GM19099 (cell line): Measurements from ENCODE around the gene KCTD6.

Experiments
- POLR2A ChIP-seq: IDR thresholded peaks from 3 replicates; pipeline ENCODE4 v1.6.1; 2011; ENCODE audit warnings: low read depth; ENCODE audit not compliant: insufficient read length; ENCODE audit errors: extremely low read depth

KCTD6 gene

DNA sequence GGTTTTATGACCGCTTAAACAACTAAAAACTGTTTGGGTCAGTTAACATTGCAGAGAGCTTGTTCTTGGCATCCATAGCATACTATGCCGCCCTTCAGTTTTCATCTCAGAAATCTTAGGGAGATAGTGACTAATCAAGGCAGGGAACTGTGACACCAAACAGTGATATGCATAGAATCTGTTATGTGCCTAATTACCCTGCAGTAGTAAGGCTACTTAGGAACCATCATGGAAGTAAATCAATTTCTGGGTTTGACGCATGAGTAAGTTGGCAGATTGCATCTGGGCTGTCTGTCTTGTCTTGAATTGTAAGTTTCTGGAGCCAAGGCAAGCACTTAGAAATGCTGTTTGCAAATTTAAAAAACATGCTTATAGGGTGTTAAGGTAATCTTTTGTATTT lies 22.5 kb downstream of the KCTD6 start:
- TF ChIP-seq POLR2A: no peak

DNA sequence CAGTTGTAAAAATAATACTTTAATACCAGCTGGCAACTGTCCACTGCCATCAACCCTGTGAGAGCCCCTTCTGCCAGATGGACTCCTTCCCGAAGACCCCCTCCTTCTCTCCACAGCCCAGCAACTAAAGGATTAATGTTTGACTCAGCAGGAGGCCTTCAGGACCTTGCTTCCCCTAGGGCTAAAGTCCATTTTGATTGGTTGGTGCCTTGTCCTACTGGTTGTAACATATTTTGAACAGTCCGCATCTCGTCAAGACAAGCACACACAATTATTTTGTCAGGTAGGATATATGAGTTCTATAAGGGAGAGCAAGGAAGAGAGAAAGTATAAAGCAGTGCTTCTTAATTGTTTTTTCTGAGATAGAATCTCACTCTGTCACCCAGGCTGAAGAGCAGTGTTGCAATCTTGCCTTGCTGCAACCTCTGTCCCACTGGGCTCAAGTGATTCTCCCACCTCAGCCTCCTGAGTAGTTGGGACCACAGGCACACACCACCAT lies 26.4 kb downstream of the KCTD6 start:
- TF ChIP-seq POLR2A: no peak

DNA sequence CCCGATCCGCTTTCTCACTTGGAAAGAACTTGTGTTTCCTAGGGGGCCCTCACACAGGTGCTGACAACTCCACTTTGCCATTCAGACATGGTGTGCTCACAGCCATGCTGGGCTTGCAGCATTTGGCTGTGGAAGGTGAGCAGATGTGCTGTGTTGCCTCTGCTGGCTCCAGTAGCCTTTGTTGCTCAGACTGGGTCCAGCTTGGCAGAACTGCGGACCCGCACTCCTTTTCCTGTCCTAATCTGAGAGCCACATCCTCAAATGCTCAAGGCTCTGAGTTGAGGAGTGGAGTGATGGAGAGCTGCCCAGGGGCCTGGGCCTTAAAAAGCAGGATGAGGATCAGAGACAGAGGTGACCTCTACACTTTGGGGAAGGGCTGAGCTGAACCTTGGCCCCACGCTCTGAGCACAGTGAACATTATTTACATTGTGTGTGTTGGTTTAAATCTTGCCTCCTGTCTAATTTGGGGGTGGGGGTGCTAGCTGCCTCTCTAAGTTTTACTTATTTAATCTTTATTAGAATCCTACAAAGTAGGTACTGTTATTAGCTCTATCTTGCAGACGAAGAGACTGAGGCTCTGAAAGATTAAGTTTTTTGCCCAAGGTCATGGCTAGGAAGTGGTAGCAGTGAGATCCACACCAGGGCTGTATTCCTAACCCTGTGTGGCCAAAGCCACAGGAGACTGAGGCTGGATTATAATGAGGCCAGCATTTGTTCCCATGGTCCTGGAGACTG lies 27.9 kb downstream of the KCTD6 start:
- TF ChIP-seq POLR2A: no peak

DNA sequence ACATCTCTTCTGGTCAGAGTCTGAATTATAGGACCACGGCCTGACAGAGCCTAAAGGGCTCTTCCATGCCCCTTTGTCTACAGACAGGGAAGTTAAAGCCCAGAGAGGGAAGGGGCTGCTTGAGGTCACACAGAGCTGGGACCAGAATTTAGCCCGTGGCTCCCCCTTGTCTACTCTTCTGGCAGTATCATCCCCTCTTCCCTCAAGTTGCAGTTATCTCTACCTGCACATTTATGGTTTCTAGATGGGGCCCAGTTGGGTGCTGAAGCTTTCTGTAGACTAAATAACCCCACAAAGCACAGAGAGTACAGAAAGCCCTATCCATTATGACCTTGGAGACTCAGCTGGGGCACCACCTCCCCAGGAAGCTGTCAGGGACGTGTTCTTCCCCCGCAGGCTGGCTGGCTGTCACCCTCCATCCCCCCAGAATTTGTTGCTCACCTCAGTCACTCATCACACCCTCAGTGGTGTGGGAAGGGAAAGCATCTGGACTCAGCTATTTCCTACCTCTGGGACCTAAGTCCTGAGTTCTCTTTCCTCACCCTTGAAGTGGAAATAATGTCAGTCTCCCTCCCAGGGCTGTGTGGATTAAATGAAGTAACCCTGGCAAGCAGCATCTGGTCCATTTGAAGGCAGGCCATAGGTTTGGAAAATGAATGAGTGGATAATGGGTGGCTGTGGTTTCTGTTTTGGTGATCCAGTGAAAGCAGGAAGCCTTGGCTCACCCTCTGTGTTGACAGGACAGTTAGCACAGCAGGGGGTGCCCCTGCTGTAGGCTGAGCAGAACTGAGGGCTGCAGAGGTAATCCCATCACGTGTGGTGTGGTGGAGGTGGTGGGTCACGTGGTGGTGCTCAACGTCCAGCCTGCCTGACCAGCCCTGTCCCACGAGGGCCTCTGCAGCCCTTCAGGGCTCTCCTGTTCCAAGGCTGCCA lies 28.8 kb downstream of the KCTD6 start:
- no peak for TF ChIP-seq POLR2A

DNA sequence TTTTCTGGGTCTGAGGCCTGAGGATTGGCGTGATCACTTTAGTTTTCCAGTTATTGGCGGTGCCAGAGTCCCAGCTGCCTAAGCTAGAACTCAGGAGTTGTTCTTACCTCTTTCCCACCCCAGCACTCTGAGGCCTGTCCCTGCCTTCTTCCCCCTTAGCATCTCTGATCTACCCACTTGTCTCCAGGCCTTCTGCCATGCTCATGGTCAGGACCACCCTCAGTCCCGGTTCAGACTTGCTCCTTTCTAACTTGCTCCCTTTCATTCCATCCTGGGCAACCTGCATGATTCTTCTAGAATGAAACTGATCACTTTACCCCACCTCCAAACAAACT lies 29.4 kb downstream of the KCTD6 start:
- no peak for TF ChIP-seq POLR2A

DNA sequence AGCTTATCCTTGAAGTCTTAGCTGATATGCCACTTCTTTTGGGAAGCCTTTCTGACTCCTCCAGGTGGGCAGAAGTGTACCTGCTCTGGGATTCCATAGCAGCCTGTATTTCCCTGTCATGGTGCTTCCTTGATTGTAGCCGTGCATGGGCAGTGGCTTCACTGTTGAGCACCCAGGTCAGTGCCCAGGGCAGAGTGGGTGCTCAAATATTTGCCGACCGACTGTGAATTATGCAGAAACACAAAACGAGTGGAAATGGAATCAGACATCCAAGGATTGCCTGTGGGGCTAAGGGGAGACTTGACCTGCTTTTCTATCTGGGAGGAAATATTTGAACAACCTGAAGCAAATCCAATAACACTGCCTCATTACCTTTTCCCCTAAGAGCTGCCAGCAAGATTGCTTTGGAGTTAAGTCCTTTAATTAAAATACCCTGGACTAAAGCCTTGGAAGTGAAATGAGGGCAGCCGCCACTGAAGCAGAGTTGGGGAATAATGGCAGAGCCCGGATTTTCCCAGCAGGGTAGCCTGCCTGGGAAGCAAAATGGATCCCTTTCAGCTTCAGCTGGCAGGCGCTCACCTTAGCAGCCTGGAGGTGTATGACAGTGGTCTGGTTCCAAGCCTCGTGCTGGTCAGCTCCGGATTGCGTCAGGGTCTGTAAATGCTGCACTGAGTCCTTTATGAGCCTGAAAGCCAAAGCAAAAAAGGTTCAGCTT lies 30.2 kb downstream of the KCTD6 start:
- TF ChIP-seq POLR2A: no peak

DNA sequence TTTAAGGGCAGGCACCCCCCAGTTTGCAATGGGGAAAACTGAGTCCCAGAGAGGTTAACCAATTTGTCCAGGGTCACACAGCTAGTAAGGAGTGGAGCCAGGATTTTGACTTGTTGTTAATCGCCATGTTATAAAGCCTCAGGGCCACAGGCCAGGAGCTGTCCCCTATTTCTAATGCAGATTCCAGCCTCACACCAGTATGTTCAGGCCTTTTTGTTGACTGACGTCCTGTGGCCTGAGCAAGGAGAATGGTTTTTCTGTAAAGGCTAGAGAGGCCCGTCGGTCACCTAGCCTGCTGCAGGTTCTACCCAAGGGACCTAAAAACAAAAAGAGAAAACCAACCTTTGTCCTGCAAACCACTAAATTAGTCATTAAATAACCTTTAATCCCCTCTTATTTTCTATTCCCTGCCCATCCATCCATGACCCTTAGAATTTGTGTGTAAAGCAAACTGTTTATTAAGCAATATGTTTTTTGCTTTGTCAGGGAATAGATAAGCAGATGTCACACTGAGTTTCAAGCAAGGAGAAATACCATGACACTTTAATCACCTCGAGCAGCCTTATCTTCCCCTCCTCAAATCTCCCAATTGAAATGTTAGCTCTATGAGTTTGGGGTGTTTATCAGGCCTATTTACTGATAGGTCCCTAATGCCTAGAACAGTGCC lies 31.0 kb downstream of the KCTD6 start:
- TF ChIP-seq POLR2A: no peak

DNA sequence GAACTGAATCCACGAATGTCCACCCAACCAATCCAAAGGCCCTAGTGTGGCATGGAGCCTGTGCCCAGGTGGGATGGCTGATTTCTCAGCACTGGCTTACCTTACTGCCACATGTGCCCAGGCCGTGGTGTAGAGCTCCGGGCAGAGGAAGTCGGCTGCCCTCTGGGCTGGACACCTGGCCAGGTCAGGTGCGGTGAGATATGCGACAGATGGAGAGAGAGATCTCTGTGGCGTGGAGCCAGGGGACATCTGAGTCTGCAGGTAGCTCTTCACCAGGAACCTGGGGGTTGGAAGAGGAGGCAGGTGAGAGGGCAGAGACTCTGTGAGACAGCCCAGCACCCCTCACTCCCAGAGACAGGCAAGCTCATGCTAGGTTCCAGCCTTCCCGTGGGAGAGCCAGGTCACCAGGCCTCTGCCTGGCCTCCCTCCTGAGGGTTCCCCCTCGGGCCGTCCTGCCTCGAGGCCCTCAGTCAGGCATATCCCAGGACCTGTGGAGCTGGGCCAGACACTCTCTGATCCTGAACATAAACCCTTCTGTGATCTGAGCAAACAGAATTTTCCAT lies 32.5 kb downstream of the KCTD6 start:
- no peak for TF ChIP-seq POLR2A

DNA sequence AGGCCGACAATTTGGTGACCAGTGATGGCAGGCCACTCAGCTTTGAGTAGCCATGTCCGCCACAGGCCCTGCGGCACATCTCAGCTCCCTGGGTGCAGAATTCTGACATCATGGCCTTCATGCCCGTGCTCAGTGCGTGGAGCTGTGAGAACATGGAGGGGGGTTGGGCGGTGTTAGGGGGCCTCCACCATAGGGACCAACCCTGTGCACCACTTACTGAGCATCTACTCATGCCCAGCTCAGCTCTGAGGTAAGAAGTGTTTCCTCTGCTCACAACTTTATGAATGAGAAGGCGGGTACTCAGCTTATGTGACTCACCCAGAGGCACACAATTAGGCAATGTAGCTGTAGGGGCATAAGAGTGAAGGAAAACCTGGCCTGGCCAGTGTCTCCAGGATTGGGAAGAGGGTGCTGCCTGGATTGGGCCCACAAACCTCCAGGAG lies 34.6 kb downstream of the KCTD6 start:
- no peak for TF ChIP-seq POLR2A

DNA sequence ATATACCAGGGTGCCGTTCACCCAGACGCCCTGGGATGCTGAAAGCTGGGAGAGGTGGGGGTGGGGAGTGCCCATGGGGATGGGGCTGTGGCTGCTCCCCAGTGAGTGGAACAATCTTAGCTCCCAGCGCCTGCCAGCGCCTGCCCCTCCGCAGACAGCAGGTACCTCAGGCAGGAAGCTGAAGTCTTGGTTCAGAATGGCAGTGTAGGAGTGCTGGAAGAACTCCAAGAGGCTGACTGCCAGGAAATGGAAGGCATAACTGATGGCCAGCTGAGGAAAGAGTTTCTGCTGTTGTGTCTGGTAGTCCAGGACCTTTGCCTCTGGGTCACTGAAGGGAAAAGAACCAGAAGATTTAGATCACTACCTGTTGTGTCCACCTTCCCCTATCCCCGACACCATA lies 36.7 kb downstream of the KCTD6 start:
- TF ChIP-seq POLR2A: no peak

DNA sequence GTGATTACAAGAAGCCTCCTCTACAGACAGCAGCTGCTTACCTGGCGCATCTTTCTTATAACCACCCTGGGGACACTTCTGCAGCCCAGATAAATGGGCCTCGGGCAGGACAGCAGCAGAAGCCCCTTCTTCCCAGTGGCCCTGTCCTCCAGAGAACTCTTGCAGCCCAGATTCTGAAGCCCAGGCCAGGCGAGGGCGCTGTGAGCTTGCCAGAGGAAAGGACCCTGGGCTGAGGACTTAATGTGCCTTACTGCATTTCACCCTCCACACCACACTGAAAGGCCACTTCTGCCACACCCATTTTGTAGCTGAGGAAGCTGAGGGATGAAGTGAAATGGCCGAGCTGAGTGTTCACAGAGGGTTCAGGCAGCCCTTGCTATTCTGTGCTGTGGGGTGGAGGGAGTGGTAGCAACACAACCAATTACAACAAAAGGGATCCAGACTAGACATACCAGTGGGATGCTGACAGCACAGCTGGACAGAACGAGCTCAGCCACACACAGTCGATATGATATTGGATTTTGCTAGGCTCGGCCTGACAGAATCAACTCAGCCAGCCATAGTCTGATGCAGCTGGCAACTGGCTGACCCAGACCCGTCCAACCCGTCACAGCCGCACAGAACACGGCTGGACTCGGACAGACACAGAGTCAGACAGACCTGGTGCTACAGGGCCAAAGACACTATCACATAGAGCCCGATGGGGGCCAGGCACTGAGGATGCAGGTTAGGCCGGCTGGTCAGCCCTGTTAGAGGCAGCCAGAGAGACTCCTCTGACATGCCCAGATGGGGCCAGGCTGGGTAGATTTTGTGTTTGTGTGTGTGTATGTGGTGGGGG lies 37.8 kb downstream of the KCTD6 start:
- TF ChIP-seq POLR2A: no peak

DNA sequence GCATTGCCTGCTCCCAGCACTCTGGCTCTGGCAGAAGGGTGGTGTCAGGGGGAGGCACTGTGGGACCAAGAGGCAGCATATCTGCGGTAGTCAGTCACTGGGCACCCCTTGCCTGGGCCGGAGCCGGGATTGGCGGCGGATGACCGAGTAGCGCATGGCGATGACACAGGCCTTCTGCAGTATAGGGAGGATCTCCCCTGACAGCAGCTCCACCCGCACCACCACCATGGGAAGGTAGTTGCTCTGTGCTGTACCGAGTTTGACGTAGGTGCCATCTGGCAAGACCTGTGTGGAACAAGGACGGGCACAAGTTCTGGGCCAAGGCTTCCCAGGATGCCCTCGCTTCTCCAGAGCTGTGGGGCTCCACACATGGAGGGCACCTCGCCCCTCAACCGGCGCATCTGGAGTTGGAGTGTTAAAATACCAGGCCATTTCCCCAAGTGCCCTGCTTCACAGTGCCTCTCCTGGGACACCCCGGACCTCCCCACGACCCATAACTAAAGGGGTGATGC lies 38.5 kb downstream of the KCTD6 start:
- TF ChIP-seq POLR2A: no peak

DNA sequence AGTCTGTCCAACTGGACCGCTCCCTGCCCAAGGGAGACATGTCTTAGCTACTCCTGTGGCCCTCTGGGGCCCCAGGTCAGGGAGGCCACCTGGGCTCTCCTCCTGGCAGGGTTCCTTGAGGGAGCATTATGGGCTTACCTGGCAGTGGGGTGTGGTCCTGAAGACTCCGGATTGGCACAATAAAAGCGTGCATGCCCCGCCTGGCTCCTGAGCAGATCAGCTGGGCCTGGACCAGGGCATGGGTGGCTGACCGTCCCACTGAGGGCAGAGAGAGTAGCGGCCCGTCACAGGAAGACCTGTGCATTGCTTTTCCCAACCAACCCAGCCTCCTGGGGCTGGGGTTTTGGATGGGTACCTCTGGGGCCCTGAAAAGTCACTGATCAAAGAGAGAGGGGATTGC lies 39.7 kb downstream of the KCTD6 start:
- TF ChIP-seq POLR2A: no peak
